HEK293T (cell line): ENCODE data around the gene IFITM1.
"Not testable (repeated sequence)": the region's sequence is repeated elsewhere in the genome, so short reads cannot be mapped to it uniquely, and the experiment has no call there.

Experiments used
- BHLHE40 ChIP-seq: fragments of 450-650 bp; IDR thresholded peaks from 2 replicates; pipeline ENCODE4 v1.6.1; 2016; ENCODE audit warnings: mild to moderate bottlenecking, moderate library complexity, borderline replicate concordance
- FOXK2 ChIP-seq: fragments of 450-650 bp; IDR thresholded peaks from 2 replicates; pipeline ENCODE4 v1.6.1; 2016; ENCODE audit warnings: mild to moderate bottlenecking
- FOXM1 ChIP-seq: fragments of 450-650 bp; IDR thresholded peaks from 2 replicates; pipeline ENCODE4 v1.6.1; 2017; ENCODE audit warnings: mild to moderate bottlenecking, borderline replicate concordance
- SP1 ChIP-seq: fragments of 450-650 bp; IDR thresholded peaks from 2 replicates; pipeline ENCODE4 v1.6.1; 2017
- TARDBP ChIP-seq: fragments of 450-650 bp; IDR thresholded peaks from 2 replicates; pipeline ENCODE4 v1.6.1; 2016
- TF ChIP-seq, protein P1 (sequence below): fragments of 450-650 bp; IDR thresholded peaks from 2 replicates; pipeline ENCODE4 v1.6.1; 2016

DNA sequence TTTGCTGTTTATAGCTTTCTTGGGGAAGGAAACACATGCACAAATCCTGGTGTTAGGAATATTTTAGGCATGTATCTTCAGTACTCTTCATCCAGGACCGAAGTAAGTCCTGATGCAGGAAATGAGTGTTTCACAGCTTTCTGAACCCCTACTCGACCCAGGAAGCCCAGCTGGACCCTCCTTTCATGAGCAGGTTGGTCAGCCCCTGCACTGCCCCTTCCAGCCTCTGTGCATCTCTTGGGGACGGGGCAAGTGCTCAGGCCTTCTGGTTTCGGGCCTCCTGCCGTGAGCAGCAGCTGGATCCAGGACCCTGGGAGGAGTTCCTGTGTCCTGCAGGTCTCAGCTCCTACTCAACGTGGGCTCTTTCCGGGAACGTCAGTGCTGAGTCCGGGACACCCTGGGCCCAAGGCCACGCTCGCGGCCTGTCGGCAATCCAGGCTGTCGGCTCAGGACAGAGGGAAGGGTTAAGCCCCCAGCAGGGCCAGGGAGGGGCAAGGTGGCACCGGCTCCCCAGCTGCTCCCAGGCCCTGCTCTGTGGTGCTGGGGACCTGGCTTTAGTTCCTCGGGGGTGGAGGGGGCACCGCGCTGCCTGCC lies 3.8 kb upstream of the IFITM1 start:
- TF ChIP-seq FOXK2, SP1, BHLHE40, FOXM1, TARDBP: not testable (repeated sequence)
- TF ChIP-seq, protein P1, sequence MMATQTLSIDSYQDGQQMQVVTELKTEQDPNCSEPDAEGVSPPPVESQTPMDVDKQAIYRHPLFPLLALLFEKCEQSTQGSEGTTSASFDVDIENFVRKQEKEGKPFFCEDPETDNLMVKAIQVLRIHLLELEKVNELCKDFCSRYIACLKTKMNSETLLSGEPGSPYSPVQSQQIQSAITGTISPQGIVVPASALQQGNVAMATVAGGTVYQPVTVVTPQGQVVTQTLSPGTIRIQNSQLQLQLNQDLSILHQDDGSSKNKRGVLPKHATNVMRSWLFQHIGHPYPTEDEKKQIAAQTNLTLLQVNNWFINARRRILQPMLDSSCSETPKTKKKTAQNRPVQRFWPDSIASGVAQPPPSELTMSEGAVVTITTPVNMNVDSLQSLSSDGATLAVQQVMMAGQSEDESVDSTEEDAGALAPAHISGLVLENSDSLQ: not testable (repeated sequence)
